Right lobe of liver (tissue), 4 donors: ENCODE measurements around the gene IGFL4.

Source experiments
- POLR2A ChIP-seq: fragments of 450-650 bp; IDR thresholded peaks from one replicate; pipeline ENCODE4 v1.6.1; 2017; ENCODE audit warnings: antibody characterized with exemption, mild to moderate bottlenecking
- TF ChIP-seq, protein P1 (sequence below), 4 donors: fragments of 200-600 bp in 3 of 4; fragments of 450-650 bp in 1 of 4; IDR thresholded peaks; one replicate each; pipeline versions ENCODE4 v1.5.1 to v1.8.0; 2016 to 2022; ENCODE audit warnings: antibody characterized with exemption in 4 of 4, mild to moderate bottlenecking in 2 of 4
- donor health status: DM: no; HTN: no; CAD: no.
- donor health status: DM: no; HTN: no; CAD: no.
- donor health status: DM: no; HTN: yes; CAD: no.

DNA sequence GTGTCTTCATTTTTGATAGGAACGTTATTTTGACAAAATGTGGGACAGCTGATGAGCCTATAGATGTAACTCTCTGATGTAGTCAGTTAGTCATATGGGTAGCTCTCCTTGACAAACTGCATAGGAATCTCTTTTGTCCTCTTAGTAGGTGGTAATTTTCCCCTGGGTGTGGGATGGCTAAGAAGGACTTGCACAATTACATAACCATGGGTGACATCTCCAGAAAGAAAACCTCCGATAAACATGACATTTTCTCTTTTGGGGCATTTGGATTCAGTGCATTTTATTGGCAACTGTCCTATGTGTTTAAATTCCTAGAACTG, 41.9 kb upstream of the IGFL4 start:
- no peak for TF ChIP-seq POLR2A
- TF ChIP-seq, protein P1, sequence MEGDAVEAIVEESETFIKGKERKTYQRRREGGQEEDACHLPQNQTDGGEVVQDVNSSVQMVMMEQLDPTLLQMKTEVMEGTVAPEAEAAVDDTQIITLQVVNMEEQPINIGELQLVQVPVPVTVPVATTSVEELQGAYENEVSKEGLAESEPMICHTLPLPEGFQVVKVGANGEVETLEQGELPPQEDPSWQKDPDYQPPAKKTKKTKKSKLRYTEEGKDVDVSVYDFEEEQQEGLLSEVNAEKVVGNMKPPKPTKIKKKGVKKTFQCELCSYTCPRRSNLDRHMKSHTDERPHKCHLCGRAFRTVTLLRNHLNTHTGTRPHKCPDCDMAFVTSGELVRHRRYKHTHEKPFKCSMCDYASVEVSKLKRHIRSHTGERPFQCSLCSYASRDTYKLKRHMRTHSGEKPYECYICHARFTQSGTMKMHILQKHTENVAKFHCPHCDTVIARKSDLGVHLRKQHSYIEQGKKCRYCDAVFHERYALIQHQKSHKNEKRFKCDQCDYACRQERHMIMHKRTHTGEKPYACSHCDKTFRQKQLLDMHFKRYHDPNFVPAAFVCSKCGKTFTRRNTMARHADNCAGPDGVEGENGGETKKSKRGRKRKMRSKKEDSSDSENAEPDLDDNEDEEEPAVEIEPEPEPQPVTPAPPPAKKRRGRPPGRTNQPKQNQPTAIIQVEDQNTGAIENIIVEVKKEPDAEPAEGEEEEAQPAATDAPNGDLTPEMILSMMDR (IDR thresholded peaks at IDR 0.05), result no peak
